GM21367 (cell line): ENCODE results near the gene FAM167B.
"Not testable (repeated sequence)": the region's sequence is repeated elsewhere in the genome, so short reads cannot be mapped to it uniquely, and the experiment has no call there.

Experiments used
- ATAC-seq: cut with Tn5 transposase; IDR thresholded peaks from one replicate; pipeline ENCODE4 v1.9.1; 2021; ENCODE audit not compliant: unreplicated experiment

FAM167B gene

GRCh38 chr1:32298211-32298610, 51.2 kb downstream of the FAM167B start:
- not testable (repeated sequence) for ATAC-seq
